ENCODE data around the gene FAF1. TPM values are rescaled to one million over a fixed set of nuclear protein-coding genes. Genes with fewer than 3 reads are reported as not detected.

FAF1 gene
- total and polyA plus RNA-seq, 2 of the 8 experiments (the other 6 are each of a cell fraction or from before 2014, with no cell fraction given), result 10.8 to 65.9 TPM

DNA sequence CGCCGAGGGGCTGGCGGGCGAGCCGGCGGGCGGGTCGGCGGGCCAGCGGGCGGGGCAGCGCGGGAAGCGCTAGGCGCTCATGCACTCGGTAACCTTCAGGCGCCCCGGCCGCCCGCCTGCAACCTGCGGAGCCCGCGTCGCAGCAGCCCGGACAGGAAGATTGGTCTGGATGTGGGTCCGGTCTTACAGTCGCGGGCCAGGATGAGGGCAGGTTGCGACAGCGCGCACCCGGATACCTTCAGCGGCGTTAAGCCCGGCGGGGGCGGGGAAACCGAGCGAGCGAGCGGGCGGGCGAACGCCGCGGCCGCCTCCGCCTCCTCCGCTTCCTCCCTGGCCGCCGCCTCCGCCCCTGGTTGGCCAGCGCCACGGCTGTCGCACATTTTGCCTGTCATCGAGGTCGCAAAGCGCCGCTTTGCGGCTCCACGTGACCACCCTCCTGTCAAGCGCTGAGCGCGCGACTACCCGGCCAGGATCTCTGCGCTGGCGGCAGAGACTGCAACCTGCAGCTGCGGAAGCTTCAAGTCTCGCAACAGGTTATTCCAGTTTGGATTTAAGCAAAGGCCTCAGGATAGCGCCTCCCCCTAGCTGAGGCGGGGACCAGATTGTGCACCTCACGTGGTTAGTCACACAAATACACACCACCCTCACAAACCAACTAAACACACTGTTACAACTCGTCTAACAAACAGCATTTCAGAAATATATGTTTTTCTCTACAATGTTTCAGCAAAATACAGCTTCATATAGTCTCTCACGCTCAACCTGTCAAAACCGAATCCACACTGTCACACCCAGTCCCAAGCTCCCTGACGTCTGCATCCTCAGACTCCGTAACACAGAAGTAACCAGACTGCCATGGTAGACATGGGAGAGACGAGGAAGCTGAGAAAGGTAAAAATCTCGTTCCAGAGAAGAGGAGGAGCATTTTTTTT, at the start of gene FAF1 (continued):
- TF ChIP-seq RNF2 (IDR thresholded peaks at IDR 0.05; ENCODE audit: borderline replicate concordance, low read depth, low read length, missing control alignments, poor library complexity, severe bottlenecking), result no peak
- TF ChIP-seq KDM4A (IDR thresholded peaks at IDR 0.05; ENCODE audit: low read depth, low read length, severe bottlenecking), result peak; percentile 90
- TF ChIP-seq SIRT6 (IDR thresholded peaks at IDR 0.05; ENCODE audit: low read length), result no peak
- peak in 1 of 2 experiments; percentile 65; a peak in 1 of 3 replicates for TF ChIP-seq EP300 (IDR thresholded peaks at IDR 0.05; ENCODE audit: borderline replicate concordance in 1 of 2, low read depth in 2 of 2, low read length in 2 of 2)
- TF ChIP-seq SP4 (IDR thresholded peaks at IDR 0.05; ENCODE audit: low read length), result no peak
- peak; percentile 99 for TF ChIP-seq CREB1 (IDR thresholded peaks at IDR 0.05)
- TF ChIP-seq, protein P1, sequence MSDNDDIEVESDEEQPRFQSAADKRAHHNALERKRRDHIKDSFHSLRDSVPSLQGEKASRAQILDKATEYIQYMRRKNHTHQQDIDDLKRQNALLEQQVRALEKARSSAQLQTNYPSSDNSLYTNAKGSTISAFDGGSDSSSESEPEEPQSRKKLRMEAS (IDR thresholded peaks at IDR 0.05), result peak; percentile 92
- peak; percentile 28 to 44; a peak in 3 of 4 replicates for TF ChIP-seq RAD21 (IDR thresholded peaks at IDR 0.05 in 1 of 2, conservative IDR thresholded peaks at IDR 0.05 in 1 of 2; ENCODE audit: low read depth in 2 of 2, low read length in 2 of 2)
- peak; percentile 58 for TF ChIP-seq CHD2 (IDR thresholded peaks at IDR 0.05; ENCODE audit: low read length)
- TF ChIP-seq POLR2A (IDR thresholded peaks at IDR 0.05; ENCODE audit: control extremely low read depth in 1 of 2, low read depth in 2 of 2, low read length in 2 of 2), result peak; percentile 83 to 89
- TF ChIP-seq YY1 (IDR thresholded peaks at IDR 0.05; ENCODE audit: low read depth, low read length), result peak; percentile 54; the same call in 1 of the 2 replicates
- TF ChIP-seq ASH2L (IDR thresholded peaks at IDR 0.05; ENCODE audit: low read length), result peak; percentile 97
- TF ChIP-seq PHF8 (conservative IDR thresholded peaks at IDR 0.05; ENCODE audit: low read depth, low read length), result peak; percentile 83
- TF ChIP-seq, protein P2, sequence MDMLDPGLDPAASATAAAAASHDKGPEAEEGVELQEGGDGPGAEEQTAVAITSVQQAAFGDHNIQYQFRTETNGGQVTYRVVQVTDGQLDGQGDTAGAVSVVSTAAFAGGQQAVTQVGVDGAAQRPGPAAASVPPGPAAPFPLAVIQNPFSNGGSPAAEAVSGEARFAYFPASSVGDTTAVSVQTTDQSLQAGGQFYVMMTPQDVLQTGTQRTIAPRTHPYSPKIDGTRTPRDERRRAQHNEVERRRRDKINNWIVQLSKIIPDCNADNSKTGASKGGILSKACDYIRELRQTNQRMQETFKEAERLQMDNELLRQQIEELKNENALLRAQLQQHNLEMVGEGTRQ (IDR thresholded peaks at IDR 0.05; ENCODE audit: low read length), result peak; percentile 99
- TF ChIP-seq POU5F1 (IDR thresholded peaks at IDR 0.05; ENCODE audit: low read depth, low read length), result no peak
- TF ChIP-seq SP1 (IDR thresholded peaks at IDR 0.05; ENCODE audit: low read depth, low read length), result peak; percentile 87
- TF ChIP-seq HDAC2 (IDR thresholded peaks at IDR 0.05; ENCODE audit: borderline replicate concordance in 1 of 2, low read depth in 2 of 2, low read length in 2 of 2), result peak; percentile 70 to 78; a peak in 1 of 4 replicates
- no peak for TF ChIP-seq CBX8 (IDR thresholded peaks at IDR 0.05; ENCODE audit: borderline replicate concordance, low read depth, low read length)
- TF ChIP-seq HDAC6 (IDR thresholded peaks at IDR 0.05; ENCODE audit: low read depth, low read length), result no peak
- TF ChIP-seq, protein P3, sequence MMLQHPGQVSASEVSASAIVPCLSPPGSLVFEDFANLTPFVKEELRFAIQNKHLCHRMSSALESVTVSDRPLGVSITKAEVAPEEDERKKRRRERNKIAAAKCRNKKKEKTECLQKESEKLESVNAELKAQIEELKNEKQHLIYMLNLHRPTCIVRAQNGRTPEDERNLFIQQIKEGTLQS (IDR thresholded peaks at IDR 0.05; ENCODE audit: insufficient read depth, low read depth, low read length), result peak; percentile 100
- TF ChIP-seq BRCA1 (IDR thresholded peaks at IDR 0.05; ENCODE audit: low read depth, low read length), result peak; percentile 45; the same call in 1 of the 2 replicates

All from H1 (cell line).